PC-3 (cell line): ENCODE data around the gene DIPK1C. TPM values are rescaled to one million over a fixed set of nuclear protein-coding genes. Genes with fewer than 3 reads are reported as not detected.
A peak's percentile ranks its signal among the peaks of the same experiment; 100 is the strongest.

Experiments
- ATAC-seq: fragments of 200-7000 bp; cut with Tn5 transposase; 2 replicates; pipeline ENCODE4 v1.9.1; 2020; ENCODE audit warnings: mild to moderate bottlenecking, moderate library complexity
- BruUV-seq: library from RNA; stranded (reverse); fragments of 400-500 nt; replicated peaks from 2 replicates; lab custom pipeline; 2021; lab: Mats Ljungman, UMichigan
- CTCF ChIA-PET: fragments of 300-600 bp; sonication (Branson Sonifier 250); formaldehyde crosslinking; loops from one replicate; lab custom pipeline; 2022; ENCODE audit warnings: antibody characterized with exemption; lab: Charles Lee
- POLR2A ChIA-PET: fragments of 300-600 bp; sonication (Branson Sonifier 250); formaldehyde crosslinking; loops from one replicate; lab custom pipeline; 2022; ENCODE audit warnings: antibody characterized with exemption; ENCODE audit not compliant: unreplicated experiment; lab: Charles Lee
- DNase-seq: peaks from one replicate; pipeline ENCODE4 v3.0.0-alpha.2; 2015
- H2AFZ ChIP-seq: fragments of 300-600 bp; sonication (generic); 2 replicates; pipeline ENCODE4 v1.6.0; 2016; ENCODE audit warnings: antibody characterized with exemption, low read length
- H3F3A ChIP-seq: fragments of 300-600 bp; sonication (generic); one replicate; pipeline ENCODE4 v1.6.0; 2017; ENCODE audit warnings: antibody characterized with exemption, low read length, control low read depth, mild to moderate bottlenecking; ENCODE audit not compliant: unreplicated experiment
- H3K27ac ChIP-seq: fragments of 300-600 bp; sonication (generic); 2 replicates; pipeline ENCODE4 v1.5.1; 2016; ENCODE audit warnings: mild to moderate bottlenecking, low read length
- H3K27me3 ChIP-seq: fragments of 300-600 bp; sonication (generic); 2 replicates; pipeline ENCODE4 v1.6.1; 2016; ENCODE audit warnings: low read length, mixed read lengths
- H3K36me3 ChIP-seq: fragments of 300-600 bp; sonication (generic); 2 replicates; pipeline ENCODE4 v1.6.1; 2016; ENCODE audit warnings: low read depth, mixed run types, low read length, mixed read lengths
- H3K4me1 ChIP-seq: fragments of 300-600 bp; sonication (generic); 2 replicates; pipeline ENCODE4 v1.5.1; 2016; ENCODE audit warnings: low read length; ENCODE audit not compliant: insufficient read depth
- H3K4me2 ChIP-seq: fragments of 300-600 bp; sonication (generic); 2 replicates; pipeline ENCODE4 v1.6.0; 2016; ENCODE audit warnings: low read length
- H3K4me3 ChIP-seq: fragments of 300-600 bp; sonication (generic); 2 replicates; pipeline ENCODE4 v1.5.1; 2016; ENCODE audit warnings: mild to moderate bottlenecking, low read length, mixed read lengths
- H3K79me2 ChIP-seq: fragments of 300-600 bp; sonication (generic); 2 replicates; pipeline ENCODE4 v1.6.1; 2017; ENCODE audit warnings: low read length, mixed read lengths
- H3K9ac ChIP-seq: fragments of 300-600 bp; sonication (generic); 2 replicates; pipeline ENCODE4 v1.6.0; 2016; ENCODE audit warnings: mild to moderate bottlenecking, low read length
- H3K9me2 ChIP-seq: fragments of 300-600 bp; sonication (generic); replicated peaks from 2 replicates; pipeline ENCODE4 v1.6.1; 2016; ENCODE audit warnings: mixed run types, low read length, mixed read lengths
- H3K9me3 ChIP-seq: fragments of 300-600 bp; sonication (generic); 2 replicates; pipeline ENCODE4 v1.6.1; 2016; ENCODE audit warnings: low read length, mixed read lengths
- H4K20me1 ChIP-seq: fragments of 300-600 bp; sonication (generic); 2 replicates; pipeline ENCODE4 v1.6.1; 2016; ENCODE audit warnings: low read length, mixed read lengths
- EZH2 ChIP-seq: fragments of 300-600 bp; sonication (generic); IDR thresholded peaks from one replicate; pipeline ENCODE4 v1.6.1; 2017; ENCODE audit warnings: antibody characterized with exemption, mild to moderate bottlenecking, low read length; ENCODE audit not compliant: unreplicated experiment
- EZH2phosphoT487 ChIP-seq: fragments of 300-600 bp; sonication (generic); IDR thresholded peaks from 2 replicates; pipeline ENCODE4 v1.6.1; 2018; ENCODE audit warnings: mild to moderate bottlenecking, antibody characterized with exemption, low read length, borderline replicate concordance
- intact Hi-C: fragments of 100-400 bp; cut with micrococcal nuclease; formaldehyde crosslinking; loops from 2 replicates; pipeline ENCODE4 v1.9.0; 2023
- total RNA-seq: library from RNA; depleted of rRNA; stranded (reverse); fragments of >200 nt; gene quantifications from 2 replicates; pipeline ENCODE4 v1.2.3, GENCODE V29; 2014
- TF ChIP-seq, protein P1 (sequence below): fragments of 300-600 bp; sonication (generic); conservative IDR thresholded peaks from 2 replicates; pipeline ENCODE4 v1.5.1; 2017; ENCODE audit warnings: antibody characterized with exemption, low read depth, mild to moderate bottlenecking, low read length

DIPK1C gene
- total RNA-seq, 1 experiment from 2014 or later: not detected

DNA sequence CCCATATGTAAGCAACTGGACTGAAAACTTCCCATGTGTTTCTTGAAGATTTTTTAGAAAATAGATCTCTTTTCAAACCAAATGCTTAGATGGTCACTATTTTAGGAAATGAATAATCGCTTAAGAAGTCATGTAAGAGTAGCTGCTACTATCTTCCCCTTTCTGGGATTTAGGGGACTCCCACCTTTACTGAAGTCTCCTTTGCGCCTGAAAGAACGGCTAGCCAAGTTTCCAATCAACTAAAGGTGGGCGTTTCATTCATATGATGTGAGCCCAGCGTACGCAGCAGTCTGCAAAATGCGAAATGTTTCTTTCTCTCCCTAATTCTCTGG is 1.1 kb downstream of the DIPK1C start:
- Histone ChIP-seq H3K36me3 (no peaks in the 10 kb centered on the region), H3K4me3 (no peak overlapping the region), H3K79me2 (no peaks in the 10 kb centered on the region), H3K27ac (no peak overlapping the region), H3K9ac (no peak overlapping the region), H3F3A (no peaks in the 10 kb centered on the region), H3K9me2 (no peaks in the 10 kb centered on the region), H3K9me3 (no peaks in the 10 kb centered on the region), H3K4me2 (no peak overlapping the region), H2AFZ (no peak overlapping the region), H3K27me3 (peaks cover 95% of the 10 kb centered on the region), H3K4me1 (no peaks in the 10 kb centered on the region), H4K20me1 (no peaks in the 10 kb centered on the region)
- ATAC-seq: no peak
- no TSS peak for BruUV-seq
- intact Hi-C loops: no loop called here
- TF ChIP-seq EZH2 (peak; percentile 3), EZH2phosphoT487 (no peak)
- CTCF ChIA-PET: no interaction called here
- POLR2A ChIA-PET: no interaction called here
- no peak for DNase-seq

DNA sequence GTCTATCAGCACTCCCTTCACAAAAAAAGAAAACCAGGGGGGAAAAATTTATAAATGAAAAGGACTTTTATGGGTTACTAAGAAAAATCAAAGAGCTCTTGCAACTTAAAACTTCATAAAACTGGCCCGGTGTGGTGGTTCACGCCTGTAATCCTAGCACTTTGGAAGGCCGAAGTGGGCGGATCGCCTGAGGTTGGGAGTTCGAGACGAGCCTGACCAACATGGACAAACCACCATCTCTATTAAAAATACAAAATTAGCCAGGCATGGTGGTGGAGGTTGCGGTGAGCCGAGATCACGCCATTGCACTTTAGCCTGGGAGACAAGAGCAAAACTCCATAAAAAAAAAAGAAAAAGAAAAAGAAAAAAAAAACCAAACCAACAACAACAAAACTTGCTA is 1.7 kb downstream of the DIPK1C start:
- no peaks in the 10 kb centered on the region for H3K4me1 ChIP-seq
- no peak overlapping the region for H3K27ac ChIP-seq
- ATAC-seq: no peak
- H2AFZ ChIP-seq: no peak overlapping the region
- no peaks in the 10 kb centered on the region for H3K9me2 ChIP-seq
- H4K20me1 ChIP-seq: no peaks in the 10 kb centered on the region
- H3K9ac ChIP-seq: no peak overlapping the region
- peaks cover 95% of the 10 kb centered on the region for H3K27me3 ChIP-seq
- H3K4me3 ChIP-seq: no peak overlapping the region
- TF ChIP-seq EZH2 (no peak), EZH2phosphoT487 (no peak)
- TF ChIP-seq, protein P1, sequence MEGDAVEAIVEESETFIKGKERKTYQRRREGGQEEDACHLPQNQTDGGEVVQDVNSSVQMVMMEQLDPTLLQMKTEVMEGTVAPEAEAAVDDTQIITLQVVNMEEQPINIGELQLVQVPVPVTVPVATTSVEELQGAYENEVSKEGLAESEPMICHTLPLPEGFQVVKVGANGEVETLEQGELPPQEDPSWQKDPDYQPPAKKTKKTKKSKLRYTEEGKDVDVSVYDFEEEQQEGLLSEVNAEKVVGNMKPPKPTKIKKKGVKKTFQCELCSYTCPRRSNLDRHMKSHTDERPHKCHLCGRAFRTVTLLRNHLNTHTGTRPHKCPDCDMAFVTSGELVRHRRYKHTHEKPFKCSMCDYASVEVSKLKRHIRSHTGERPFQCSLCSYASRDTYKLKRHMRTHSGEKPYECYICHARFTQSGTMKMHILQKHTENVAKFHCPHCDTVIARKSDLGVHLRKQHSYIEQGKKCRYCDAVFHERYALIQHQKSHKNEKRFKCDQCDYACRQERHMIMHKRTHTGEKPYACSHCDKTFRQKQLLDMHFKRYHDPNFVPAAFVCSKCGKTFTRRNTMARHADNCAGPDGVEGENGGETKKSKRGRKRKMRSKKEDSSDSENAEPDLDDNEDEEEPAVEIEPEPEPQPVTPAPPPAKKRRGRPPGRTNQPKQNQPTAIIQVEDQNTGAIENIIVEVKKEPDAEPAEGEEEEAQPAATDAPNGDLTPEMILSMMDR: no peak
- no peak for DNase-seq
- no peaks in the 10 kb centered on the region for H3K79me2 ChIP-seq
- BruUV-seq: no TSS peak
- no peaks in the 10 kb centered on the region for H3K36me3 ChIP-seq
- POLR2A ChIA-PET: no interaction called here
- CTCF ChIA-PET: no interaction called here
- H3K9me3 ChIP-seq: no peaks in the 10 kb centered on the region
- no peak overlapping the region for H3K4me2 ChIP-seq
- intact Hi-C loops: no loop called here
- no peaks in the 10 kb centered on the region for H3F3A ChIP-seq

DNA sequence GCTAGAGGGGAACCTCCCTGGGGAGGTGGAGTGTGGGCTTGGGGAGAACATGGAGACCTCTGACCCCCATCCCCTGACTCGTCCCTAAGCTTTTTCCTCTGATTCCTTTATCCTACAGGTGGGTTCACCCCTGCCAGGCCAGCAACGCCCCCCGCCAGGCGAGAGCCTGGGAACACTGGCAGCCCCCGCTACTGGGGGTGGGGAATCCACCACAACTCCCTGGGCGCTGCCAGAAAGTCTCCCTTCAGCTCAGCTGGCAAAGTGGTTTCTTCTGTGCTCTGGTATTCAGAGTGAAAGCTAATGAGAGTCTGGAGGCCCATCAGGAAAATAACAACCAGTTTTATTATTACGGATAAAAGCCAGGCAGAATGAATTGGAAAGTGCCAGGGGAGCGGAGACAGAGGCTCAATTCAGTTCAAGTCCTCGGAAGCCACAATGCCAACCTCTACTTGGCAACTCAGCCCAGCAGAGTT is 2.8 kb downstream of the DIPK1C start:
- CTCF ChIA-PET: interaction anchor here (1.1 kb wide), 1 partner anchor 39 kb away, joined by 10 read pairs; no protein-coding TSS in a partner anchor
- Histone ChIP-seq H3K4me3 (no peak overlapping the region), H3K9me3 (no peaks in the 10 kb centered on the region), H3K4me1 (no peaks in the 10 kb centered on the region), H2AFZ (no peak overlapping the region), H4K20me1 (no peaks in the 10 kb centered on the region), H3K9me2 (no peaks in the 10 kb centered on the region), H3F3A (no peaks in the 10 kb centered on the region), H3K4me2 (no peak overlapping the region), H3K27me3 (peaks cover 93% of the 10 kb centered on the region), H3K9ac (no peak overlapping the region), H3K36me3 (no peaks in the 10 kb centered on the region), H3K79me2 (no peaks in the 10 kb centered on the region), H3K27ac (no peak overlapping the region)
- intact Hi-C loops: no loop called here
- no TSS peak for BruUV-seq
- POLR2A ChIA-PET: no interaction called here
- no peak for ATAC-seq
- DNase-seq: no peak
- no peak for TF ChIP-seq EZH2
- TF ChIP-seq, protein P1: no peak
- no peak for TF ChIP-seq EZH2phosphoT487
